A673 (cell line): ENCODE results near the gene PHIP. TPM values are rescaled to one million over a fixed set of nuclear protein-coding genes. Genes with fewer than 3 reads are reported as not detected.

Experiments
- BruUV-seq: library from RNA; stranded (reverse); fragments of 400-500 nt; replicated peaks from 2 replicates; lab custom pipeline; 2021; lab: Mats Ljungman, UMichigan
- CTCF ChIA-PET: fragments of 300-600 bp; sonication (Branson Sonifier 250); formaldehyde crosslinking; loops from one replicate; lab custom pipeline; 2022; ENCODE audit warnings: antibody characterized with exemption; lab: Charles Lee
- POLR2A ChIA-PET: fragments of 300-600 bp; sonication (Branson Sonifier 250); formaldehyde crosslinking; loops from one replicate; lab custom pipeline; 2022; ENCODE audit warnings: antibody characterized with exemption; ENCODE audit not compliant: low non-redundant PET; lab: Charles Lee
- DNase-seq: peaks from one replicate; pipeline ENCODE4 v3.0.0-alpha.2; 2015; ENCODE audit warnings: low spot score
- H3K27ac ChIP-seq: fragments of 200-600 bp; sonication (generic); 2 replicates; pipeline ENCODE4 v1.5.1; 2016; ENCODE audit warnings: mixed run types, low read depth, mild to moderate bottlenecking, mixed read lengths, antibody characterized with exemption, low read length; ENCODE audit not compliant: poor library complexity, severe bottlenecking
- H3K27me3 ChIP-seq: fragments of 200-600 bp; sonication (generic); replicated peaks from 2 replicates; pipeline ENCODE4 v1.6.1; 2017; ENCODE audit warnings: mixed run types, low read depth, mild to moderate bottlenecking, mixed read lengths, antibody characterized with exemption, low read length; ENCODE audit not compliant: insufficient read depth, poor library complexity
- H3K36me3 ChIP-seq: fragments of 200-600 bp; sonication (generic); 2 replicates; pipeline ENCODE4 v1.6.1; 2016; ENCODE audit warnings: mixed run types, mild to moderate bottlenecking, mixed read lengths, antibody characterized with exemption, low read length; ENCODE audit not compliant: insufficient read depth, poor library complexity, severe bottlenecking
- H3K4me1 ChIP-seq: fragments of 200-600 bp; sonication (generic); 2 replicates; pipeline ENCODE4 v1.6.1; 2017; ENCODE audit warnings: mixed run types, mild to moderate bottlenecking, mixed read lengths, antibody characterized with exemption, low read length; ENCODE audit not compliant: insufficient read depth, poor library complexity, severe bottlenecking
- H3K4me3 ChIP-seq: fragments of 200-600 bp; sonication (generic); 2 replicates; pipeline ENCODE4 v1.5.1; 2016; ENCODE audit warnings: low read depth, mixed run types, mild to moderate bottlenecking, mixed read lengths, low read length; ENCODE audit not compliant: poor library complexity, severe bottlenecking
- H3K9me3 ChIP-seq: fragments of 200-600 bp; sonication (generic); 2 replicates; pipeline ENCODE4 v1.6.1; 2016; ENCODE audit warnings: mixed run types, low read depth, mild to moderate bottlenecking, mixed read lengths, antibody characterized with exemption, low read length; ENCODE audit not compliant: poor library complexity, severe bottlenecking
- CTCF ChIP-seq: fragments of 300-800, 200-600 bp; sonication (generic); conservative IDR thresholded peaks from 2 replicates; pipeline ENCODE4 v1.5.1; 2017; ENCODE audit warnings: low read depth, mild to moderate bottlenecking, antibody characterized with exemption, low read length, moderate library complexity, mixed read lengths
- EZH2 ChIP-seq: fragments of 200-600 bp; sonication (generic); IDR thresholded peaks from 2 replicates; pipeline ENCODE4 v1.6.1; 2017; ENCODE audit warnings: borderline replicate concordance, low read depth, mild to moderate bottlenecking, mixed read lengths, antibody characterized with exemption, low read length; ENCODE audit not compliant: poor library complexity, severe bottlenecking
- intact Hi-C: fragments of 100-400 bp; cut with micrococcal nuclease; formaldehyde crosslinking; loops from one replicate; pipeline ENCODE4 v1.10.0; 2022; ENCODE audit not compliant: unreplicated experiment
- total RNA-seq: library from RNA; stranded (reverse); gene quantifications from 2 replicates; pipeline ENCODE4 v1.2.3, GENCODE V29; 2021

PHIP gene
- total RNA-seq, 1 experiment from 2014 or later, result 42.5 TPM

GRCh38 chr6:79066828-79067227 is 11.2 kb downstream of the PHIP start:
- Histone ChIP-seq H3K9me3 (no peaks in the 10 kb centered on the region), H3K4me1 (no peaks in the 10 kb centered on the region), H3K27me3 (no peaks in the 10 kb centered on the region), H3K36me3 (peaks cover 5% of the 10 kb centered on the region), H3K27ac (no peak overlapping the region), H3K4me3 (no peak overlapping the region)
- TF ChIP-seq CTCF (no peak), EZH2 (no peak)
- POLR2A ChIA-PET, result no interaction called here
- intact Hi-C loops, result no loop called here
- BruUV-seq, result no TSS peak
- CTCF ChIA-PET, result no interaction called here
- DNase-seq, result no peak

DNA sequence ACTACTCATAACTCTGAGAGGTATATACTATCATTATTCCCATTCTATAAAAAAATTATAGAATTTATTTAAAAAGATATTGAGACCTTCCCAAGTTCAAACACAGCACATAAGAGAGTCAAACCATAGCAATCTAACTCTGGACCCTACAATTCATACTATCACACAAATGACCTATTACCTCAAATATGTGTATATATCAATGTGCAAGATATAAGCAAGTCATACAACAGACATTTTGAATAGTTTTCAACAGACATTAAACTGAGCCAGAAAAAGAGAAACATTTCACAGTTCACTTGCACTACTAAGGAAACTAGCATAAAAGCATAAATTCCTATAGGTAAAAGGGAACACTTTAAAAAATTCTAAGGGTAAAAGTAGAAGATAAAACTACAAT is 11.7 kb downstream of the PHIP start:
- POLR2A ChIA-PET, result no interaction called here

DNA sequence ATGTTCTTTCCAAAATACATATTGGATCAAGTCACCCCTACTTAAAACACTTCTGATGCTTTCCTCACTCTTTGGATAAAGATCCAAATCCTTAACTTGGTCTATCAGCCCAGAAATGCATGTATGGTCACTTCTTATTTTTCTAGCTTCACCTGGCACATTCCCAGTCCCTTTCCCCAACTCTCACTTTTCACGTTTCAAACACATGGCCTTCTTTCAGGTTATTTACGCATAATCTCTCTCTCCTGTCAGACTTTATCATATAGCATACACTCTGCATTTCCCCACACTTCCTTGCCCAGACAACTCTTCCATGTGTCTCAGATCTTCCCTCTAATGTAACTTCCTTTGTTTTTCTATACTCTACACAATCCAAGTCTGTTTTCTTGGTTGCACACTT is 12.8 kb downstream of the PHIP start:
- Histone ChIP-seq H3K4me1 (no peaks in the 10 kb centered on the region), H3K27me3 (no peaks in the 10 kb centered on the region), H3K27ac (no peak overlapping the region), H3K4me3 (no peak overlapping the region), H3K9me3 (no peaks in the 10 kb centered on the region), H3K36me3 (peaks cover 7% of the 10 kb centered on the region)
- TF ChIP-seq CTCF, result no peak
- no peak for TF ChIP-seq EZH2
- POLR2A ChIA-PET, result no interaction called here
- CTCF ChIA-PET, result no interaction called here
- BruUV-seq, result no TSS peak
- intact Hi-C loops, result no loop called here
- no peak for DNase-seq

More for the DNA sequence above, 11.7 kb downstream of the PHIP start:
- no peak for DNase-seq
- Histone ChIP-seq H3K9me3 (no peaks in the 10 kb centered on the region), H3K27me3 (no peaks in the 10 kb centered on the region), H3K4me3 (no peak overlapping the region), H3K36me3 (peaks cover 4% of the 10 kb centered on the region), H3K27ac (no peak overlapping the region), H3K4me1 (no peaks in the 10 kb centered on the region)
- intact Hi-C loops, result no loop called here
- TF ChIP-seq CTCF (no peak), EZH2 (no peak)
- BruUV-seq, result no TSS peak
- CTCF ChIA-PET, result no interaction called here
